ENCODE data around the gene TRIM72. TPM values are rescaled to one million over a fixed set of nuclear protein-coding genes. Genes with fewer than 3 reads are reported as not detected.
A peak's percentile ranks its signal among the peaks of the same experiment; 100 is the strongest.

Gene TRIM72
- total and polyA plus RNA-seq, 7 experiments from 2014 or later: 0.24 TPM; not detected in 6

DNA sequence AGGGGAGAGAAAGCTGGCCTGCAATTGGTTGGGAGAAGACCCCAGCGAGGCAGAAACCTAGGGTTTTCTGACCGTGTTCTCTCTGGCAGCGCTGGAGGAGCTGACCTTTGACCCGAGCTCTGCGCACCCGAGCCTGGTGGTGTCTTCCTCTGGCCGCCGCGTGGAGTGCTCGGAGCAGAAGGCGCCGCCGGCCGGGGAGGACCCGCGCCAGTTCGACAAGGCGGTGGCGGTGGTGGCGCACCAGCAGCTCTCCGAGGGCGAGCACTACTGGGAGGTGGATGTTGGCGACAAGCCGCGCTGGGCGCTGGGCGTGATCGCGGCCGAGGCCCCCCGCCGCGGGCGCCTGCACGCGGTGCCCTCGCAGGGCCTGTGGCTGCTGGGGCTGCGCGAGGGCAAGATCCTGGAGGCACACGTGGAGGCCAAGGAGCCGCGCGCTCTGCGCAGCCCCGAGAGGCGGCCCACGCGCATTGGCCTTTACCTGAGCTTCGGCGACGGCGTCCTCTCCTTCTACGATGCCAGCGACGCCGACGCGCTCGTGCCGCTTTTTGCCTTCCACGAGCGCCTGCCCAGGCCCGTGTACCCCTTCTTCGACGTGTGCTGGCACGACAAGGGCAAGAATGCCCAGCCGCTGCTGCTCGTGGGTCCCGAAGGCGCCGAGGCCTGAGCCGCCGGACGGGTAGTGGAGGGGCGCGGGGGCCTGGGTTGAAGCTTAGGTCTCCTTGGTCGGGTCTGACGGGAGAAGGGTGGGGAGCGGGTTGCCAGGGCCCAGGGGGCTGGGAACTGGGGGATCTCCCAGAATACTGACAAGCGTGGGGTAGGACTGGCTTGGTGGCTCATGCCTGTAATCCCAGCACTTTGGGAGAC lies 10.4 kb downstream of the TRIM72 start:
- DNase-seq (no peak), ATAC-seq (no peak)
- intact Hi-C loops (cut with micrococcal nuclease): no loop called here
- Mint-ChIP-seq H3K36me3 (no peaks in the 10 kb centered on the region), H3K27me3 (peaks cover 7 to 17% (median 16%) of the 10 kb centered on the region in 5 donors), H3K27ac (no peak overlapping the region), H3K4me3 (no peak overlapping the region), H3K4me1 (peaks cover 0 to 3% (median 0%) of the 10 kb centered on the region in 7 donors), H3K9me3 (peaks cover 0 to 1% (median 0%) of the 10 kb centered on the region in 11 donors)
- no peak overlapping the region for H3K4me3 ChIP-seq (ENCODE audit: low read length)
- CTCF ChIA-PET: no interaction called here
- no peaks in the 10 kb centered on the region for H3K9me3 ChIP-seq (ENCODE audit: control insufficient read depth in 2 of 3, low read length in 3 of 3)
- H3K27me3 ChIP-seq (ENCODE audit: control insufficient read depth in 2 of 2, insufficient read depth in 2 of 2, low read length in 2 of 2): no peaks in the 10 kb centered on the region
- no peaks in the 10 kb centered on the region for H3K36me3 ChIP-seq (ENCODE audit: control insufficient read depth in 2 of 3, insufficient read depth in 3 of 3, low read length in 3 of 3)
- no peaks in the 10 kb centered on the region for H3K4me1 ChIP-seq (ENCODE audit: control insufficient read depth in 2 of 2, insufficient read depth in 2 of 2, low read length in 2 of 2)
- no peak overlapping the region for H3K27ac ChIP-seq (ENCODE audit: low read depth, low read length)
- POLR2A ChIA-PET: no interaction called here

DNA sequence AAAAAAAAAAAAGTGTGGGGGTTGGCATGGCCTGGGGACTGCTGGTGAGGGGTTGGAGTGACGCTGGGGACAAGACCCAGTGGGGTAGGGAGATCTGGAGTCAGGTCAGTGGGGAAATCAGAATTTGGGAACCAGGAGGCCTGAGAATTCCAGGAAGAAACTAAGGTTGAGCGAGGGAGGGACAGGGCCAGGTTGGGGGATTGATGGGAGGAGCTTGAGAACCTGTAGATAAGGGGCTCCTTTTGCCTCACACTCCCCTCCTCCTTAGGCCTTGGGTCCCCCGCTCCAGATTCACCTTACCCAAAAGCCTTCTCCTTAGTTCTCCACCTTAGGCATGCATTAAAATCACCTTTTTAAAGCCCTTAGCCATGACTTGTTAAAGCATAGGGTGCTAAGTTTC lies 11.3 kb downstream of the TRIM72 start:
- no peak overlapping the region for H3K4me3 Mint-ChIP-seq
- CTCF ChIA-PET: interaction anchor here (0.7 kb wide), 1 partner anchor 16 kb away, joined by 6 read pairs; no protein-coding TSS in a partner anchor

GRCh38 chr16:31228206-31228605 lies 14.3 kb downstream of the TRIM72 start:
- CTCF ChIA-PET: no interaction called here
- H3K27me3 ChIP-seq (ENCODE audit: control insufficient read depth in 2 of 2, insufficient read depth in 2 of 2, low read length in 2 of 2): no peaks in the 10 kb centered on the region
- no peak overlapping the region for H3K4me3 ChIP-seq (ENCODE audit: low read length)
- Mint-ChIP-seq H3K9me3 (peaks cover 0 to 5% (median 0%) of the 10 kb centered on the region in 11 donors), H3K27ac (no peak overlapping the region), H3K4me1 (peaks cover 0 to 4% (median 0%) of the 10 kb centered on the region in 7 donors), H3K36me3 (no peaks in the 10 kb centered on the region), H3K27me3 (peaks cover 0 to 4% (median 0%) of the 10 kb centered on the region in 5 donors), H3K4me3 (no peak overlapping the region)
- POLR2A ChIA-PET: interaction anchor here (0.6 kb wide), 1 partner anchor 53 kb away, joined by 6 read pairs; no protein-coding TSS in a partner anchor
- no peak overlapping the region for H3K27ac ChIP-seq (ENCODE audit: low read depth, low read length)
- ATAC-seq (no peak), DNase-seq (no peak)
- no peaks in the 10 kb centered on the region for H3K4me1 ChIP-seq (ENCODE audit: control insufficient read depth in 2 of 2, insufficient read depth in 2 of 2, low read length in 2 of 2)
- no peaks in the 10 kb centered on the region for H3K36me3 ChIP-seq (ENCODE audit: control insufficient read depth in 2 of 3, insufficient read depth in 3 of 3, low read length in 3 of 3)
- intact Hi-C loops (cut with micrococcal nuclease): no loop called here
- H3K9me3 ChIP-seq (ENCODE audit: control insufficient read depth in 2 of 3, low read length in 3 of 3): no peaks in the 10 kb centered on the region

More for the DNA sequence above, 11.3 kb downstream of the TRIM72 start:
- Histone ChIP-seq H3K27ac (ENCODE audit: low read depth, low read length) (no peak overlapping the region), H3K4me1 (ENCODE audit: control insufficient read depth in 2 of 2, insufficient read depth in 2 of 2, low read length in 2 of 2) (no peaks in the 10 kb centered on the region), H3K4me3 (ENCODE audit: low read length) (no peak overlapping the region), H3K36me3 (ENCODE audit: control insufficient read depth in 2 of 3, insufficient read depth in 3 of 3, low read length in 3 of 3) (no peaks in the 10 kb centered on the region), H3K27me3 (ENCODE audit: control insufficient read depth in 2 of 2, insufficient read depth in 2 of 2, low read length in 2 of 2) (no peaks in the 10 kb centered on the region), H3K9me3 (ENCODE audit: control insufficient read depth in 2 of 3, low read length in 3 of 3) (no peaks in the 10 kb centered on the region)
- POLR2A ChIA-PET: no interaction called here
- DNase-seq: no peak
- peaks cover 7 to 18% (median 15%) of the 10 kb centered on the region in 5 donors for H3K27me3 Mint-ChIP-seq
- peaks cover 0 to 4% (median 0%) of the 10 kb centered on the region in 7 donors for H3K4me1 Mint-ChIP-seq
- no peak for ATAC-seq
- intact Hi-C loops (cut with micrococcal nuclease): no loop called here
- no peak overlapping the region for H3K27ac Mint-ChIP-seq
- no peaks in the 10 kb centered on the region for H3K36me3 Mint-ChIP-seq
- peaks cover 0 to 1% (median 0%) of the 10 kb centered on the region in 11 donors for H3K9me3 Mint-ChIP-seq

DNA sequence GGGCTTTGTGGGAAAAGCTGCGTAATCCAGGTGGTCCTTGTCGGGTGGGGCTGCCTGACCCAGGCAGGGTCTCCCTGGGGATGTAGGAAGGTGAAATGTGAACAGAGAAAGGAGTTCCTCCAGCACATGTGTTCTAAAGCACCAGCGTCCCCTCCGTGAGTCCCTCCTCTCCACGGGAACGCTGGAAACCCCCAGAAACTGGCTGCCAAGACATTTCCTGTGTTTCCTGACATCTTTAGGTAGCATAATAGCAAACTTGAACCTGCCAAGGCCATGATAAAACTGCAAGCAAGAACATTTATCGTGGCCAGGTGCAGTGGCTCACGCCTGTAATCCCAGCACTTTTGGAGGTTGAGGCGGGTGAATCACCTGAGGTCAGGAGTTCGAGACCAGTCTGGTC lies 15.6 kb downstream of the TRIM72 start:
- Histone ChIP-seq H3K27me3 (ENCODE audit: control insufficient read depth in 2 of 2, insufficient read depth in 2 of 2, low read length in 2 of 2) (no peaks in the 10 kb centered on the region), H3K36me3 (ENCODE audit: control insufficient read depth in 2 of 3, insufficient read depth in 3 of 3, low read length in 3 of 3) (no peaks in the 10 kb centered on the region), H3K4me3 (ENCODE audit: low read length) (no peak overlapping the region), H3K27ac (ENCODE audit: low read depth, low read length) (no peak overlapping the region), H3K4me1 (ENCODE audit: control insufficient read depth in 2 of 2, insufficient read depth in 2 of 2, low read length in 2 of 2) (no peaks in the 10 kb centered on the region), H3K9me3 (ENCODE audit: control insufficient read depth in 2 of 3, low read length in 3 of 3) (no peaks in the 10 kb centered on the region)
- Mint-ChIP-seq H3K4me1 (peaks cover 0 to 8% (median 0%) of the 10 kb centered on the region in 7 donors), H3K27me3 (peaks cover 0 to 4% (median 0%) of the 10 kb centered on the region in 5 donors), H3K4me3 (no peak overlapping the region), H3K27ac (peak overlapping the region in 1 of 9 donors; percentile 78), H3K9me3 (peaks cover 0 to 6% (median 4%) of the 10 kb centered on the region in 11 donors), H3K36me3 (peaks cover 0 to 5% (median 4%) of the 10 kb centered on the region in 5 donors)
- intact Hi-C loops (cut with micrococcal nuclease): no loop called here
- POLR2A ChIA-PET: no interaction called here
- DNase-seq (no peak), ATAC-seq (no peak)
- CTCF ChIA-PET: no interaction called here

DNA sequence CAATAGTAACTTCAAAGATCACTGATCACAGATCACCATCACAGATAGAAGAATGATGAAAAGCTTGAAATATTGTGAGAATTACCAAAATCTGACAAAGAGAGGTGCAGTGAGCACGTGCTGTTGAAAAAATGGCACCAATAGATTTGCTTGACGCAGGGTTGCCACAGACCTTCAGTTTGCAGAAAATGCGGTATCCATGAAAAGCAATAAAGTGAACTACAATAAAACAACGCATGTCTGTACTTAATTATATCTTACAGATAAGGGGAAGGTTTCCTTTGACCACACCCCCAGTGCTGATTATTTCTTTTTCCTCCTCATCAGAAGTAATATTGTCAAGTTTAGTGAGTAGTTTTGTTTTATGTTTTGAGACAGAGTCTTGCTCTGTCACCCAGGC lies 24.1 kb downstream of the TRIM72 start:
- Histone ChIP-seq H3K9me3 (ENCODE audit: control insufficient read depth in 2 of 3, low read length in 3 of 3) (no peaks in the 10 kb centered on the region), H3K4me3 (ENCODE audit: low read length) (no peak overlapping the region), H3K27me3 (ENCODE audit: control insufficient read depth in 2 of 2, insufficient read depth in 2 of 2, low read length in 2 of 2) (no peaks in the 10 kb centered on the region), H3K4me1 (ENCODE audit: control insufficient read depth in 2 of 2, insufficient read depth in 2 of 2, low read length in 2 of 2) (no peaks in the 10 kb centered on the region), H3K27ac (ENCODE audit: low read depth, low read length) (no peak overlapping the region), H3K36me3 (ENCODE audit: control insufficient read depth in 2 of 3, insufficient read depth in 3 of 3, low read length in 3 of 3) (no peaks in the 10 kb centered on the region)
- Mint-ChIP-seq H3K27ac (no peak overlapping the region), H3K36me3 (peaks cover 0 to 6% (median 4%) of the 10 kb centered on the region in 5 donors), H3K9me3 (peaks cover 0 to 12% (median 4%) of the 10 kb centered on the region in 11 donors), H3K4me1 (peaks cover 0 to 10% (median 0%) of the 10 kb centered on the region in 7 donors), H3K27me3 (peaks cover 0 to 2% (median 0%) of the 10 kb centered on the region in 5 donors), H3K4me3 (no peak overlapping the region)
- intact Hi-C loops (cut with micrococcal nuclease): no loop called here
- DNase-seq (no peak), ATAC-seq (no peak)
- ChIA-PET CTCF (no interaction called here), POLR2A (no interaction called here)

GRCh38 chr16:31242206-31242605 lies 28.3 kb downstream of the TRIM72 start:
- intact Hi-C loops (cut with micrococcal nuclease): no loop called here
- Mint-ChIP-seq H3K9me3 (no peaks in the 10 kb centered on the region), H3K36me3 (no peaks in the 10 kb centered on the region), H3K27ac (no peak overlapping the region), H3K27me3 (peaks cover 0 to 4% (median 0%) of the 10 kb centered on the region in 5 donors), H3K4me1 (peaks cover 0 to 4% (median 0%) of the 10 kb centered on the region in 7 donors), H3K4me3 (no peak overlapping the region)
- Histone ChIP-seq H3K27ac (ENCODE audit: low read depth, low read length) (no peak overlapping the region), H3K27me3 (ENCODE audit: control insufficient read depth in 2 of 2, insufficient read depth in 2 of 2, low read length in 2 of 2) (no peaks in the 10 kb centered on the region), H3K4me3 (ENCODE audit: low read length) (no peak overlapping the region), H3K9me3 (ENCODE audit: control insufficient read depth in 2 of 3, low read length in 3 of 3) (no peaks in the 10 kb centered on the region), H3K36me3 (ENCODE audit: control insufficient read depth in 2 of 3, insufficient read depth in 3 of 3, low read length in 3 of 3) (no peaks in the 10 kb centered on the region), H3K4me1 (ENCODE audit: control insufficient read depth in 2 of 2, insufficient read depth in 2 of 2, low read length in 2 of 2) (no peaks in the 10 kb centered on the region)
- ATAC-seq: no peak
- POLR2A ChIA-PET: no interaction called here
- no peak for DNase-seq
- CTCF ChIA-PET: no interaction called here

Data from naive thymus-derived CD4-positive, alpha-beta T cell (primary cell).